ENCODE data around the gene LRCH2. TPM values are rescaled to one million over a fixed set of nuclear protein-coding genes. Genes with fewer than 3 reads are reported as not detected.

LRCH2 gene
- total RNA-seq, 1 experiment from 2014 or later: 0.11 TPM

- no peak overlapping the region for H3K4me2 ChIP-seq (ENCODE audit: low read length)
- TF ChIP-seq EZH2phosphoT487 (IDR thresholded peaks at IDR 0.05; ENCODE audit: borderline replicate concordance, low read length) (no peak), EZH2 (IDR thresholded peaks at IDR 0.05; ENCODE audit: low read length, unreplicated experiment) (no peak)
- no peaks in the 10 kb centered on the region for H3K79me2 ChIP-seq (ENCODE audit: low read length)
- CTCF ChIA-PET: no interaction called here
- no peaks in the 10 kb centered on the region for H4K20me1 ChIP-seq (ENCODE audit: low read length)
- no peaks in the 10 kb centered on the region for H3K27me3 ChIP-seq (ENCODE audit: low read length)
- H2AFZ ChIP-seq (ENCODE audit: low read length): no peak overlapping the region
- no peak overlapping the region for H3K4me3 ChIP-seq (ENCODE audit: low read length)
- no peaks in the 10 kb centered on the region for H3K4me1 ChIP-seq (ENCODE audit: insufficient read depth, low read length)
- H3F3A ChIP-seq (ENCODE audit: low read length, unreplicated experiment): no peaks in the 10 kb centered on the region
- intact Hi-C loops (cut with micrococcal nuclease): no loop called here
- ATAC-seq (no peak), DNase-seq (no peak)
- no peak overlapping the region for H3K27ac ChIP-seq (ENCODE audit: low read length)
- H3K9ac ChIP-seq (ENCODE audit: low read length): no peak overlapping the region
- POLR2A ChIA-PET (ENCODE audit: unreplicated experiment): no interaction called here
- no TSS peak for BruUV-seq (replicated peaks)
- no peaks in the 10 kb centered on the region for H3K9me3 ChIP-seq (ENCODE audit: low read length)
- no peaks in the 10 kb centered on the region for H3K36me3 ChIP-seq (ENCODE audit: low read depth, low read length)
- no peaks in the 10 kb centered on the region for H3K9me2 ChIP-seq (replicated peaks; ENCODE audit: low read length)
These were observed 23.8 kb upstream of the LRCH2 start for GRCh38 chrX:115257711-115258110.

- intact Hi-C loops (cut with micrococcal nuclease): no loop called here
- no peak overlapping the region for H3K4me3 ChIP-seq (ENCODE audit: low read length)
- no peaks in the 10 kb centered on the region for H4K20me1 ChIP-seq (ENCODE audit: low read length)
- TF ChIP-seq EZH2phosphoT487 (IDR thresholded peaks at IDR 0.05; ENCODE audit: borderline replicate concordance, low read length) (no peak), CTCF (conservative IDR thresholded peaks at IDR 0.05; ENCODE audit: low read depth, low read length) (no peak), EZH2 (IDR thresholded peaks at IDR 0.05; ENCODE audit: low read length, unreplicated experiment) (no peak)
- H3K27me3 ChIP-seq (ENCODE audit: low read length): no peaks in the 10 kb centered on the region
- CTCF ChIA-PET: no interaction called here
- no peaks in the 10 kb centered on the region for H3K9me3 ChIP-seq (ENCODE audit: low read length)
- no peak for ATAC-seq
- H3K4me2 ChIP-seq (ENCODE audit: low read length): no peak overlapping the region
- H3K27ac ChIP-seq (ENCODE audit: low read length): no peak overlapping the region
- H3F3A ChIP-seq (ENCODE audit: low read length, unreplicated experiment): no peaks in the 10 kb centered on the region
- H3K9me2 ChIP-seq (replicated peaks; ENCODE audit: low read length): no peaks in the 10 kb centered on the region
- DNase-seq: no peak
- H3K9ac ChIP-seq (ENCODE audit: low read length): no peak overlapping the region
- POLR2A ChIA-PET (ENCODE audit: unreplicated experiment): interaction anchor here (0.5 kb wide), 1 partner anchor 775 kb away, joined by 4 read pairs; no protein-coding TSS in a partner anchor
- no peaks in the 10 kb centered on the region for H3K36me3 ChIP-seq (ENCODE audit: low read depth, low read length)
- H3K79me2 ChIP-seq (ENCODE audit: low read length): no peaks in the 10 kb centered on the region
- no peak overlapping the region for H2AFZ ChIP-seq (ENCODE audit: low read length)
- BruUV-seq (replicated peaks): no TSS peak
- H3K4me1 ChIP-seq (ENCODE audit: insufficient read depth, low read length): no peaks in the 10 kb centered on the region
These were observed 21.1 kb upstream of the LRCH2 start for GRCh38 chrX:115255003-115255402.

GRCh38 chrX:115251458-115252233, 17.8 kb upstream of the LRCH2 start:
- BruUV-seq (replicated peaks): no TSS peak
- no peaks in the 10 kb centered on the region for H3K79me2 ChIP-seq (ENCODE audit: low read length)
- H3K27ac ChIP-seq (ENCODE audit: low read length): no peak overlapping the region
- ATAC-seq (no peak), DNase-seq (no peak)
- no peak overlapping the region for H3K4me3 ChIP-seq (ENCODE audit: low read length)
- no peak overlapping the region for H3K4me2 ChIP-seq (ENCODE audit: low read length)
- H2AFZ ChIP-seq (ENCODE audit: low read length): no peak overlapping the region
- intact Hi-C loops (cut with micrococcal nuclease): no loop called here
- H4K20me1 ChIP-seq (ENCODE audit: low read length): no peaks in the 10 kb centered on the region
- no peaks in the 10 kb centered on the region for H3F3A ChIP-seq (ENCODE audit: low read length, unreplicated experiment)
- H3K9me2 ChIP-seq (replicated peaks; ENCODE audit: low read length): no peaks in the 10 kb centered on the region
- no peaks in the 10 kb centered on the region for H3K9me3 ChIP-seq (ENCODE audit: low read length)
- no peak overlapping the region for H3K9ac ChIP-seq (ENCODE audit: low read length)
- TF ChIP-seq CTCF (conservative IDR thresholded peaks at IDR 0.05; ENCODE audit: low read depth, low read length): no peak
- TF ChIP-seq EZH2 (IDR thresholded peaks at IDR 0.05; ENCODE audit: low read length, unreplicated experiment): no peak
- no peak for TF ChIP-seq EZH2phosphoT487 (IDR thresholded peaks at IDR 0.05; ENCODE audit: borderline replicate concordance, low read length)
- no peaks in the 10 kb centered on the region for H3K27me3 ChIP-seq (ENCODE audit: low read length)
- H3K36me3 ChIP-seq (ENCODE audit: low read depth, low read length): no peaks in the 10 kb centered on the region
- no peaks in the 10 kb centered on the region for H3K4me1 ChIP-seq (ENCODE audit: insufficient read depth, low read length)
- CTCF ChIA-PET: no interaction called here
- POLR2A ChIA-PET (ENCODE audit: unreplicated experiment): no interaction called here
